Renal pelvis (tissue), 4 donors: ENCODE measurements around the gene RBCK1. TPM values are rescaled to one million over a fixed set of nuclear protein-coding genes. Genes with fewer than 3 reads are reported as not detected.
"Not testable (repeated sequence)": the region's sequence is repeated elsewhere in the genome, so short reads cannot be mapped to it uniquely, and the experiment has no call there.

Source experiments
- DNase-seq: peaks from one replicate; pipeline ENCODE4 v3.0.0-alpha.2; 2013
- polyA plus RNA-seq, 3 donors: library from polyadenylated mRNA; unstranded; fragments of 120-200 nt; gene quantifications; one replicate each; pipeline ENCODE4 v1.2.1, GENCODE V29; 2013; ENCODE audit not compliant: insufficient read length in 3 of 3

RBCK1 gene
- polyA plus RNA-seq, 3 donors, result 82.5 to 105 (median 93.2) TPM

DNA sequence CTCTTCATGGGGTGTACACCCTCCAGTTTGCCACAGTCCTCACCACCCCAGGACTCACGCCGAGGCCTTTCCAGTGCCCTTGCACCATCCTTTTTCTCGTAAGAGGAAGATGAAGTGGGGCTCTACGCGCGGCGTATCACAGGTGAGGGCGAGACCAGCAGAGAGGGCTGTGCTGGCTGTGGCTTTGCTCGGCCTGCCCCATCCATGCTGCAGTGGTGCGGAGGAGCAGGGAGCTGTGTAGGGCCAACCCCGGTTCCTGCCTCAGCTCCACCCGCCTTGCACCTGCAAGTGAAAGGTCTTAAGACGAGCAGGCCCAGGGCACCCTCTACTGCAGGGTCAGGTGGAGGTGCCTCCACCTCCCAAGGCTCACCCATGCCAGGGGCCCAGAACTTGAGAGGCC, 24.1 kb downstream of the RBCK1 start:
- DNase-seq, result no peak

DNA sequence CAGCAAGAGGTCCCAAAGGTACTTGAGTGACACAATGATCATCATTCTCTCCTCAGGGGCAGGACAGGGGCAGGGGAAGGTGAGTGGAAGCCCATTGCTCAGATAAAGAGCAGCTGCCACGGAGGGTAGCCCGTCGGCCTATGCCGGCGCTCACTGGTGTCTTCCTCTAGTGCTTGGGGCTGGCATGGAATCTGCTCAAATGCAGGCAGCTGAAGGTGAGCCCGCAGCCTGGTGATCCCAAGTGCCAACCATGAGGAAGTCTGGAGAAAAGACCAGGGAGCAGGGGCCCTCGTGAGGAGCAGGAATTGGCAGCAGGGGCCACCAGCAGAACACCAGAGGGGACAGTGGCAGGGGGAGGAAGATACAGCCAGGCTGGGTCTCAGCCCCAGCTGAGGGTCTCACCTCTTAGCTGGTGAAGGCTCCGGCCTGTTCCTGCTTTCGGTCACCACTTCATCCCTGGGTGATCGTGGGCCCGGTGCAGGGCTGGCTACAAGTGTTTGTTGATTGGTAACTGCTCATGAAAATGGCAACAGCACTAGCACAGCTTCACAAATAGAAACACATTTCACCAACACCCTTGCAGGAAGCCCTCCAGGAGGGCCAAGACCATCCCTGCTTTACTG, 24.7 kb downstream of the RBCK1 start:
- DNase-seq, result no peak

DNA sequence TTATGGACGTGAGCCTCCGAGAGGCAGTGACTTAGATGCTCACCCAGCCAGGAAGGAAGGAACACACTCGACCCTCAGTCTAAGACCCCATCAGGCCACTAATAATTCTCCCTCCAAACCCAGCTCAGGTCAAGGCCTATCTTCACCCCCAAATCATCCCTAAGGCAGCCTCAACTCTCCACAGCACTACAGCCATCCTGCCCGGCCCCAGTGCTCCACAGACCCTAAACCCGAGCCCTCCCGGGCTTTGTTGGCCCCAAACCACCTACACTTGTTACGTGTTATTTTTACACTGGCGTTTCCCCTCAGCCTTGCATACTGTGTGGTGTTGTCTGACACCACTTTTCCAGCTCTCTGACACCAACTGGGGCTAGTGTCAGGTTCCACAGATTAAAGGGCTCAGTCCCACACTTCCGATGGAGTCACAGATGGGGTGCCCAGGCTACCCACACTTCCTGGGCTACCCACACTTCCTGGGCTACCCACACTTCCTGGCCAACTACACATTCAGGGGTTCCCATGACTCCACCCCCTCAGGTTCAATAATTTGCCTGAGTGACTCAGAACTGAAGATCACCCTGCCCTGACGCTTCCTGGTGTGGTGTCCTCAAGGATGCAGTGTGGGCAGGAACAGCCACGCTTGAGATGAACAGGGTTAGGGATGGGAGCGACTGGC, 25.3 kb downstream of the RBCK1 start:
- no peak for DNase-seq

DNA sequence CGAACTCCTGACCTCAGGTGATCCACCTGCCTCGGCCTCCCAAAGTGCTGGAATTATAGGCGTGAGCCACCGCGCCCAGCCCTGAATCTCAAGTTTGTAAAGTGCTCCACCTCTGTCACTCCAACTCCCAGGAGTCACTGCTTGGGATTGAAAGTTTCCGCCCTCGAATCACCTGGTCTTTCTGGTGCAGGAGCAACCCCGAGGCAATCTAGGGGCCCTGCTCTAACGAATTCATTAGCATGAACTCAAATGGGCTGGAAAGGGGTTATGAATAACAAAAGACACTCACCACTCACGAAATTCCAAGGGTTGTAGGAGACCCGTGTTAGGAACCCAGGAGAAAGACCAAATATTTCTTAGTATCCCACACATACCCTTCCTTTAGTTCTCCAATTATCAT, 26.1 kb downstream of the RBCK1 start:
- DNase-seq, result peak; percentile 33

DNA sequence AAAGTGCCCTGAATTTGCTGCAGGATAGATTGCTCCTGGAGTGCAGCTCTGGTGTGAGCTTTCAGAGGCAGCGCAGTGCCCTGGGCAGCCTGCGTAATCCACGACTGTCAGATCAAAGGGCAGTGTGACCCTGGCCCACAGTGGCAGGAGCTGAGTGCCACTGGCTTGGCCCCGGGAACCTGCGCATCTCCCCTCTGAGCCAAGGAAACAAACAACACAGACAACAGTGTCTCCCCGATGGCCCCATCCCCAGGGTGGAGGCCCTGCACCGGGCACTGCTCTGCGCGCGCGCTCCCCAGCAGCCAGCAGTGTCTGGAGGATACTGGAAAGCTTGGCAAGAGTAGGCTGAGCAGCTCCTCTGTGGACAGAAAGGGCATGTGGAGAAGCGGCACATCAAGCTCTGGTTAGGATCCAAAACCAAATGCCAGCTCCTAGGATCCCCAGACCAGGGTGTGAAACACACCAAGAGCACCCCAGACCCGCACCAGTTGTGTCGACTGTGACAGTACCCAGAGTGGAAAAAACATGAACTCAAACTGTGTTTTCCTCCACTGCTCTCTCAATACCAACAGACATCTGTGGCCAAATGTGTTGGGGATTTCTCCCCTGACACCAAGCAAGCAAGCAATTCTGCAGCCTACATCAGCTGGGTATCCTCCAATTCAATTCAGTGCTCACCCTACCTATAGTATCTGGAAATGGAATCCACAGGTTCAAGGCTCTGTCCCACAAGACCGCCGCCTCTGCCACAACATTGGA, 26.7 kb downstream of the RBCK1 start:
- peak; percentile 10 for DNase-seq

DNA sequence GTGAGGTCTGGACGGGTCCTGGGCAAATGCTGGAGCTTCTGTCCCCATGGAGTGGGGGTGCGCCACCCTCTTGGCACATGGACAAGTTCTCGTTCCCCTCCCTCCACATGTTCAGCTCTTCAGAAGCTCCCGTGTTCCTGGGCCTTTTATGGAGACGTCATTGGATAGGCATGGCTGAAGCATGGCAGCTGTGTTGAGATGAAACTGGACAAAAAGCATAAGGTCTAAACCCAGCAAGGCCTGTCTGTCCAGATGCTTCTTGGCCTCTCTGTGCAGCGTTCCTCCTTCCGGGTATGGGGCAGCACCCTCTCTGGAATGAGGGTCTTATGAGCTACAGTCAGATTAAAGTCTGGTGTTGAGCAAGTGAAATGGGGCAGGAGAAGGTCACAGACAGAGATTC, 27.5 kb downstream of the RBCK1 start:
- no peak for DNase-seq

DNA sequence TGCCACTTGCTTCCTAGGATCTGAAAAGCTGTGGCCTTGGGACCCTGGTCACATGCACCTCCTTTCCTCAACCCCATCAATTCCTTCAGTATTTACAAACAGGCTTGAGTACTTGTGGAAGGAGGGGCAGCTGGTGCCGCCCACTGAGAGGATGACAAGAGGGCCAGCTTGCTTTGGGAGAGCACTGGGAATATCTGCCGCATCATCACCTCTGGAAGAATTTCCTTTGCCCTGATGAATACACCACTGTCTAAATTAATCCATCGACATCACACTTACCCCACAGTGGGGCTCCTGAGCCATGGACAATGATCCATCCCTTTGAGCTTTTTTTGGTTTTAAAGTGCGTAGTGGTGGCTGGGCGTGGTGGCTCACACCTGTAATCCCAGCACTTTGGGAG, 28.4 kb downstream of the RBCK1 start:
- DNase-seq, result no peak

DNA sequence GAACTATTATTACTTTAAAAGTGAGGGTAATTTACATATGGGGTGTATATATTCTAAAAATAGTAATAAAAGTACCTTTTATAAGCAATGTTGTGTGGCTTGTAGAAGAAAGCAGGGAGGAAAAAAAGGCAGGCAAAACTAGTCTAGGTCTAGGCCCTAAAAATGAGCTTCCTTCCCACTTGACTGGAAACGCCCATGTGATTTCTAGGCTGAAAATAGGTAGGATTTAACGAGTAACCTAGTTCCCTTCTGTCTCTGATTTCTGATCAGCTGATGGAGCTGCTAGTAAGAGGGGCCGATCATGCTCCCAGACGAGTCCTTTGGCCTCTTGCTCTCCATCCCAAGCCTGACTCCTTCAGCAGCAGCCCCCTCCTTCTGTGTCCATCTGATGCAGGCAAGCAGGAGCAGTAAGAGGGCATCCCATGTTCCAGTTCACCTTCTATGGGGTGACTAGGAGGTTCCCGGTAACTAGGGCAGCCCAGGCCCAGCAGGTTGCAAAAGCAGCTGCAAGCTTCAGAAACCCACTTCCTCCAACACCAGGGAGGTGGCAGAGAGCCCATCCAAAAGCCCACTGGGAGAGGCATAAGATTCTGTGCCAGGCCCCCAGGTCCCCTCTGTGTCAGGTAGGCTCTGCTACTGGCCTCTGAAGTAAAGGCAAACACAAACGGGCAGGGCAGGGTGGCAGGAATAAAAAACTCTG, 29.8 kb downstream of the RBCK1 start:
- no peak for DNase-seq

DNA sequence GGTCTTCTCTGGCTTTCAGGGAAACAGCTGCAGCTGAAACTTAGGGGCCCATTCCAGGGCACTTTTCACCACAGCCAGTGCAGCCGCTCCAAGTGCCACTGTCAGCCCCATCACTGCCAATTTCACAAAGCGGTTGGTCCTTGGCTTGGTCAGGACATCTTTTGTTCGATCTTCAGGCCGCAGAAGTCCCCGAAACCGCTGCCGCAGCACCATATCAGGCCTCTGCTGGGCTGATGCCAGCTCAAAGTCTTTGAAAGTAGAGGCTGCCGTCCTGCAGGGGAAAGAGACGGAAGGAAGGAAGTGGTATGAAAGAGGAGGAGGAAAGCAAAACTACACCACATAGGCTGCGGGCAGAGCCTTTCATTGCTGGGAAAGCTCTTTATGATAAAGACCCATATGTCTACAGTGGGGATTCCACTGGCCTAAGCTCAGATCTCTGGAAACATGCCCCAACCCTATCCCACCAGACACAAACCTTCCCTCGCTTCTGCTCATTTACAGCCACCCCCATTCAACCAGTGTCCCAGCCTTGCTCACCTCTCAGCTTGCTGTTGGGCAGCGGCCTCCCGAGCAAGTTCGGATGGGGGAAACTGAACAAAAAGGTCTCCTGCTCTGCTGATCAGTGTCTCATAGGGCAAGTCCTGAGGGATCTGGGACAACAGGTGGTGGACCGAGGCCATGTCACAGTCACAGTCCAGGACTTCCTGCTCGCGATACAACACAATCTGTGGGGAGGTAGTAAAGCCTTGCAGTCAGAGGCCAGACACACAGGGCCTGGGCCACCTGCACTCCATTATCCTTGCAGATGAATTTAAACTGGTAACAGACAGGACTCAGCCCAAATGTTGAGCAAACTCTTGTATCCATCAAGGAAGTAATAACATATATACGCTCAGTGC, 30.7 kb downstream of the RBCK1 start:
- DNase-seq, result no peak

DNA sequence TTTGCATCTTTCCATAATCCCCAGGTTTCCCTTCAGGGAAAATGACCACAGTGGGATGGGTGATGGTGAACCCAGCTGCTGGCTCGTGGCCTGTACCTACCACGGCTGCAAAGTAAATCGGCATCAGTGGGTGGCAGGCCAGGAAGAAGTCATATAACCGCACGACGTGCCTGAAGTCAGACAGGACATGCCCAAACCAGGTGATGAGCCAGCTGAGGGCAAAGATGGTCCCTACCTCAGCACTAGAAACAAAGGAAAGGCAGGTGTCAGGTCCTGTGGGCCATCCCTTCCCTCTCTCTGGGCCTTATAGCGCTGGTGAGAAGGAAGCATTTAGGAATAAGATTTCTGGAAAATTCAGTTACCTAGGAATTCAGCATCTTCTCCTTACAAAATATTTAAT, 32.0 kb downstream of the RBCK1 start:
- no peak for DNase-seq

DNA sequence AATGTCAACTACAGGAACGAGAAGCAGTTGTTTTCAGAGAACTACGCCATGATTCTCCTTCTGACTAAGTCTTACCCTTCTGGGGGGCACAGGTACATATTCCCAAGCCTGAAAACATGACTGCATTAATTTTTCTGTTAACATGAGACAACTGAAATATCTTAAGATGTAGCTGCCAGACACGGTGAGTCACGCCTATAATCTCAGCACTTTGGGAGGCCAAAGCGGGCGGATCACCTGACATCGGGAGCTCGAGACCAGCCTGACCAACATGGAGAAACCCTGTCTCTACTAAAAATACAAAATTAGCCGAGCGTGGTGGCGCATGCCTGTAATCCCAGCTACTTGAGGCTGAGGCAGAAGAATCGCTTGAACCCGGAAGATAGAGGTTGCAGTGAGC, 32.5 kb downstream of the RBCK1 start:
- DNase-seq, result no peak

DNA sequence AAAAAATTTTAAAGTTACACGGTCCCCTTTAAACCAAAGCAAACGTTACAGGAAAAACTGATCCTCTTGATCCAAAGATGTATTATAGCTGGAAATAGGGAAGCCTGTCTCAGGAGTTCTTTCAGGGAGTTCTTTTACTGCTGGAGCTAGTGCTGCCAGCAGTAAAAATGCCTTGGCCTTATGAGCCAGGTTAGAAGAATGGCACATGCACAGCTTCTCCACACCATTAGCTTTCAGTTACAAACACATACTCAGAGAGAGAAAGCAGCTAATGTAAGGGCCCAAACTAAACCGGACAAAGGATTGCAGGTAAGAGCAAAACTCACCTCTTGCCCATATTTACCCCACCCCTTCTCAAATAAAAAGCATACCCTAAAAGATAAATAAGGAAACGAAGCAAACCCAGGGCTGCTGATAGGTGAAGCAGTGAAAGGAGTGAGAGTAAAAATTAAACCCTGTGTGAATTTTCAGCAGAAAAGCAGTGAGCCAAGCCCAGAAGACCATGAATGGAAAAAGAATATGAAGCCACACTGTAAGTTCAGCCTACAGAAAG, 35.2 kb downstream of the RBCK1 start:
- no peak for DNase-seq

DNA sequence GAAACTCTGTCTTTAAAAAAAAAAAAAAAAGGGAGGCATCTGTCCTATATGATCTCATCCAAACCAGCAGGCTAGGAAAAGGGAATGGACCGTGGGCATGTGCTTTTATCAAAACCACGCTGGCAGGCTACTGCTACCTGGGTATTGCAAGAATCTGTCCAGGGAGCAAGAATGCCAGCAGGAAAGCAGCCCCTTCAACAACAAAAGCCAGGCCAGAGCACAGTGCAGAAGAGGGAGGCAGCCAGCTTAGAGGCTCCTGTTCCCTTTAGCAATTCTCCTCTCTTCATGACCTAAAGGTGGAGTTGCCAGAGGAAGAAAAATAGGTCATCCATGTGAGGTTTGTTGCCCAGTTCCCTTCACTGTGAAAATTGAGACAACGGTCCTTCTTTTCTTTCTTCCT, 36.0 kb downstream of the RBCK1 start:
- no peak for DNase-seq

DNA sequence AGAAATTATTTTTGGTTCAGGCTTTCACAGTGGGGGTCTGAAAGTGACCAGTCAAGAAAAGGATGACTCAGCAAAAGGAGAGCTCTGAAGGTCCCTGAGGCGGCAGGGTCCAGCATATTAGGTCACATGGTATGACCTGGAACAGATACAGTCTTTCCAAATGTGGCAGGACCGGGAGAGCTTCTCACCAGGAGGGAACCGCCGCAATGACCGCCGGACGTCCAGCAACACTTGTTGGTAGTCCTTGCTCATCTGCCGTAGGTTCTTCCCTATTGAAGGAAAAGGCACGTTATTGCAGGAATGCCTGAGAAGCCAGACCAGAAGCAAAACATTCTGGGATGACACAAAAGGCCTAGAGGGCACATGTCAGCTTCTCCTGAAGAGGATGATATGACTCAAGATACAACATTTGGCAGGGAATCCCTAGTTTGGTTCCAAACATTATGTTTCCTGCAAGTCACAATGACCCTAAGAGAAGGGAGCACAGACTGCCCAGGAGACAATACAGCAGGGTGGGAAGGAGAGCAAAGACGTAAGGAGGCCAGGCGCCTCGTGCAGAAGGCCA, 36.8 kb downstream of the RBCK1 start:
- DNase-seq, result no peak

DNA sequence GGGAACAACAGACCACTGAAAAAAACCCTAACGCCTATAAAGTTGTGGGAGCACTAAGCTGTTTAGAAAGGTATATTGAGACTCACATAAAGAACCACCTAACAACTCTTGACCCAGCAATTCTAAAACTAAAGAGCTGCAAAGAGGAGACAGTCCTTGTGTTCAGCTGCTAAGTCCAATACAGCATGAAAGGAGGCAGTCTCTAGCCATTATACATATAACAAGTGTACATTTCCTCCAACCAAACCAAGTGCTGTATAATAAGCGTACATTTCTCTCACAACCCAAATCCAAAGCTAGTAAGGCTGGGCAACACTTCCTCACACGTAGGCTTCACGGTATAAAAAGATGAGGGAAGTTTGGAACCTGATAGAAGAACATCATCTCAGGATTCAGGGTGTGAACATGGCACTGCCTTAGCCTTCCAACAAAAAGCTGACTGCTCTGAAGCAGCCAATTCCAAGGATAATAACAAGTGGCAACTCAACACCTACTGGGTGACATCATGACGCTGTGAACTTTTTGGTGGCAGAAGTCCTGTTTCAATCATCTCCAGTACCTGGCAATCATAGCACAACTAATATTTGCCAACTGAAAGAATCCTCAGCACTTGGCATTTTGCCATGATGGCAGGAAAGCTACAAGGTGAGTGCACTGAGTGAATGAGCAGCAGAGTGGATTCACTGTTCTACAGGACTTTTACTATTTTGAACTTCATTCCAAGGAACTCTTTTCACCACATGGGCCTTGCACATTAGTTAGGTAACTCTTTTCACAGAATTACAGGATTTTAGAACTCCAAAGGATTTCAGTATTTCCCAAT, 37.6 kb downstream of the RBCK1 start:
- DNase-seq, result no peak

DNA sequence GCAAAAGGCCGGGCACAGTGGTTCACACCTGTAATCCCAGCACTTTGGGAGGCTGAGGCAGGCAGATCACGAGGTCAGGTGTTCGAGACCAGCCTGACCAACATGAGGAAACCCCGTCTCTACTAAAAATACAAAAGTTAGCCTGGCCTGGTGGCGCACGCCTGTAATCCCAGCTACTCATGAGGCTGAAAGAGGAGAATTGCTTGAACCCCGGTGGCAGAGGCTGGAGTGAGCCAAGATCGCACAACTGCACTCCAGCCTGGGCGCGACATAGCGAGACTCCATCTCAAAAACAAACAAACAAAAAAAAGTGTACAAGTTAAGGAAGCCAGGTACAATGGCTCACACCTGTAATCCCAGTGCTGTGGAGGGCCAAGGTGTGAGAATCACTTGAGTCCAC, 43.9 kb downstream of the RBCK1 start:
- not testable (repeated sequence) for DNase-seq

DNA sequence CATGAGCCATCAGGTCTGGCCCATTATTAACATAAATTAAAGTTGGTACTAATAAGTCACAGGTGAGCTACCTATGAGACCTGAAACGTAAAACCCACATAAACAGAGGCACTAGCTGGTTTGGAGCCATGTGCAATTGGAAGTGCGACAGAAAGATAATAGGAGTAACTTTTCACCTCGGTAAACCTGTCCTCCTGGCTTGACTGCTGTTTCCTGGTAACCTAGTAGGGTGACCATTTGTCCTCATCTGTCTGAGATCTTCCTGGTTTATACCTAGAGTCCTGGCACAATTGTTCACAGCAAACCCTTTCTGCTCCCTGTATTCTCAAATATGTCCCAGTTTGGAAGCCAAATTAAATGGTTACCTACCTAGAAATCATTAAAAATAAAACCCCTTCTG, 46.9 kb downstream of the RBCK1 start:
- DNase-seq, result no peak

DNA sequence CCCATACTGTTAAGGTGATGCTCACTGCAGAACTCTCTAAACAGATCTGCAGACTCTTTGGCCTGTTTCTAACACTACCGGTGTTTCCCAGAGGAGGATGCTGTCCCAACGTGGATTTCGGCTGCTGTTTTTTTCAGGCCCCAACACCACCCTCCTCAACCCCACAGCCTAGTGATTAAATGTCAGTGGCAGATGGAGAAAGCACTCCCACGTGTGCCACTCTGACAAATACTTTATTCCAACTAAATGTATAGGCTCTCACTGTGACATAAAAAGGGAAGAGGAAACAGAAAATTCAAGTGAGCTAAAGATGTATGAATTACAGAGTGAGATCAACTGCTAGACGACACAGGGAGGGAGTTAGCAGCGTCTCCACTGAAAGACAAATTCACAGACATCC, 50.7 kb downstream of the RBCK1 start:
- DNase-seq, result no peak

DNA sequence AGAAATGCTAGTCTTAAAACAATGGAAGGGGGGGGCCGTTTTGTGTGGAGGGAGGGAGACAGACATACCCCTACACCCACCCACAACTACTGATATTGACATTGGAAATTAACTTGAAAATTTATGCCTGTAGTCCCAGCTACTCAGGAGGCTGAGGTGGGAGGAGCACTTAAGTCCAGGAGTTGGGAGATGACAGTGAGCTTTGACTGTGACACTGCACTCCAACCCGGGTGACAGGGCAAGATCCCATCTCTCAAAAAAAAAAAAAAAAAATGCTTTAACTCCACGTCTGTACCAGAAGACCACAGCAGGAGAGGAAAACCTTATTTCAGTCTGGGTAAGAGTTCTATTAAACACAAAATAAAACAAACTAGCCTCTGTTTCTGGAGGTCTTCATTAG, 52.1 kb downstream of the RBCK1 start:
- DNase-seq, result no peak

DNA sequence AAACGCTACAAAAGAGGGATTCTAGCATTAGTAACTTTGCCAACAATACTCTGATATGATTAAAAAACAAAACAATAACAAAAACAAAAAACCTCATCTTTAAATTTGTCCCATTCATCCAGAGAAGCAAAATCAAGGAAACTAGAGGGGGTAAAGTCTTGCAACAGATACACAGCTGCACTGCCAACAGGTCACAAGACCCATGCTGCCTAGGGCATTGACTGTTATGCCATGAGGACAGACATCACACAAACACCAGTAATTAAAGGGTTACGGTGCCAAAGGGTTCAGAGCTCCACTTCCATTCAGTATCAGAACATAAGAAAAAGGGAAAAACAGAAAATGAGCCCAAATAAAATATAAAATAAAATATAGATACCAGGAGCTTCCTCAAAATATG, 52.6 kb downstream of the RBCK1 start:
- DNase-seq, result no peak
